Hematopoietic multipotent progenitor cell treated with erythropoietin and hydrocortisone succinate and interleukin-3 and kit ligand, for 4 days (in vitro differentiated cells): ENCODE measurements around the gene TPT1.

Experiments used
- DNase-seq: peaks from one replicate; pipeline ENCODE4 v3.0.0-alpha.2; 2015

The TPT1 gene

DNA sequence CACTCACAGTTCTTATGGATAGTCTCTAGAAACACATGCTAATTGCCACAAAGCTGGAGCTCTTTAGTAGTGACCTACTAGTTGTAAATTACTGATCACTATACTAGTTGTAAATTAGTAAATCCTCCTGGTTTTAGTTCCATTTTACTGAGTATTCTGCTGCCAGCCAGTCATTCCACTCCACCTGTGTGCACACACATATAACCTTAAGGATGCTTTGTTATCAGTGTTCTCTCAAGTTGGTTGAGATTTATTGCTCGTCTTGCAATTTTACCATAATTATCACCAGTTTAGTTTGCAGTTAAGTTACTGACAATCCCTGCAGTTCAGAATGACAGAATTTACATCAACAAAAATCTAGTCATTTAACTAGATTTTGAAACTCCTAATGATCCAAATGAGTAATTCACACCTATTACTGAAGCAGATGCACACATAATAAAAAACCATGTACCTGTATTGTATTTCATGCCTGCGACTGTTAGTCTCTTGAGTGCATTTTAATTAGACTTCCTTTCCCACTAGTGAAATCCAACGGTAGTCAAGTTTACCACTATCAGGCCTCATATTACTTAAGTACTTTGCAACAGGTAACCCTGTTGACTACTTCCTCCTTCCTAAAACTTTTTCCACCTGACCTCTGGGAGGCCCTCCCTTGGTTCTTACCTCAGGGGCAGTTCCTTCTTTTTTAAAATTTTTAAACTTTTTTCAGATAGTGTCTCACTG is 7.6 kb downstream of the TPT1 start:
- DNase-seq: no peak

DNA sequence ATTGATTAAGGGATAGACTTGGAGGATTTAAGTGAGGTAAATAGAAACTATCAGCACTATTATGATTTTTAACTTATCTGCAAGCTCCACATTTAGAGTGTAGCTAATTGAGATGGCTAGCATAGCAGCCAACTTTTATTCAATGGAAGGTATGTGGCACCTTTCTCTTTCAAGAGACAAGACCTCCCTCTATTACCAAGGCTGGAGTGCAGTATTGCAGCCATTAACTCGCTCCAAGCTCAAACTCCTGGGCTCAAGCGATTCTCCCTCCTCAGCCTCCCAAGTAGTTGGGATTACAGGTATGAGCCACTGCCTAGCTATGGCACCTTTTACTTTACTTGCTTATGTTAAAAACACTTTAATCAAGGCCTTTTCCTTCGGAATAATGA is 8.2 kb downstream of the TPT1 start:
- no peak for DNase-seq

GRCh38 chr13:45332036-45332830 is 8.8 kb downstream of the TPT1 start:
- DNase-seq: no peak

DNA sequence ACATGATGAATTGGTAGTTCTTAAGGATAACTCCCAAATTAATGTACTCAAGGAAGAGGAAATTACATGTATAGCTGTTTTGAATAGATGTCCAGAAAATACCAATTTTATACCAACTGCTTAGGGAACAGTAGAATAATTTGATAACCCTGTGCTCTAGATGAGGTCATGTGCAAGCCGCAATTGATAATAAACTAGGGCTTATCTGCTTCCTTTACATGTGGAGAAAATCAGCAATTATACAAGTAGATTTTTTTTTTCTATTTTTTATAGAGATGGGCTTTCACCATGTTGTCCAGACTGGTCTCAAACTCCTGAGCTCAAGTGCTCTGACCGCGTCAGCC is 9.3 kb downstream of the TPT1 start:
- DNase-seq: peak; percentile 60

- no peak for DNase-seq
Measured at GRCh38 chr13:45331123-45331619, 9.8 kb downstream of the TPT1 start.

DNA sequence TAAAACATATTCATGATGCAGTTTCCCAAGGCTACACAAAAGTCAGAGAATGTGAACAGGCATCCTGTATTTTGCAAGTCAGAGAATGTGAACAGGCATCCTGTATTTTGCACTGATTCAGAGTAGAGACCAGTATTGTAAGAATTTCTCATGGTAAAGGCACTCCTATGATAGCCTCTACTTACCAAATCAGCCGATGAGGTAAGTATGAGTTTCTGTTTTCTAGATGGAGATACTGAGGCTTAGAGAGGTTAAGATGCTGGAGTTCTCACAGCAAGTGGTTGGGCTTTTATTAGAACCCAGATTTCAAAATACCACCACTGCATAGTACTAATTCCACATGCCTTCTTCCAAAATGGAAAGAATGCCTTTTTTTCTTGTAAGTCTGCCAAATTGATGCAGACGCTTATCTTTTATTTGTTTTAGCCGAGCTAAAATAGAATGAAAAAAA is 12.3 kb downstream of the TPT1 start:
- no peak for DNase-seq

DNA sequence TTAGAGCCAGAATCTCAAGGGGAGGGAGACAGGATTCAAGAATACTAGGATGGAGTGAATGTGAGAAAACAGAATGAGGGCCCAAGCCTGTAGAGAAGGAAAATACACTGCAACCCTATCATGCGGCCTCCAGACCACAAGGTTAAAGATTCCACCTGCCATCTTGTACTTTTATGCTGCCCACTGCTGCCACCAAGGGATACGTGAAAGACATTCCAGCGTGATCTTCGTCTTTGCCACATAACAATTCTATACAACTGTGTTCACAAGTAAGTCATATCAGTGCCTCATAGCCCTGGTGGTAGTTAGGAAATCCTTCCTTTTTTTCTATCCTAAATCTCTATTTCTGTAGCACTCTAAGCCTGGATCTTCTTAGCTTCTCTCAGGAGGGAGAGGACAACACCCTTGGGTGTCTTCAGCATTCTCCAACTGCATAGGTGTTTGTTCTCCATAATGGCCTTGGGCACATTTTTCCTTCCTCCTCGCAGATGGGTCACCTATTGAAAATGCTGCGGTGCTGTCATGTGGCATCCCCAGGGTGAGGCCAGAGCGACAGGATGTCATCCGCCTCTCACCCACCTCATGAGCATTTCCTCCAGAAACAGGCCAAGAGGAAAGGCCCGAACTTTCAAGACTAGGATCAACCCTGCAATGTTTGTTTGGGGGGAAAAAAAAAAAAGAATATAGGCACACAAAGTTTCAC is 13.6 kb downstream of the TPT1 start:
- DNase-seq: no peak

DNA sequence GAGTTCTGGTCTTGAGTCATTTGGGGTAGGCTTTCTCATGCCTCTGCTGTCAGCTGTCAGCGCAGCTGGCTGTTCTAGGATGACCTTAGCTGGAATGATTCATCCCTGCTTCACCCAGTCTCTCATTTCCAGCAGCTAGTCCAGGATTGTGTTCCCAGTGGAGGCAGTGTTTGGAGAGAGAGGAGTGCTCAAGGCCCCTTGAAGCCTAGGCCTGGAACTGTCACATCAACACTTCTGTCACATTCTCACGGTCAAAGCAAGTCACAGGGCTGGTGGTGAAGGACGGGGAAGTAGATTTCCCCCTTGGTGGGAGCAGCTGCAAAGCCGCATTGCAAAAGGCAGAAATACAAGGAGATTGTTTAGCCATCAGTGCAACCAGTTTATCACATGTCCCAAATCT is 15.2 kb downstream of the TPT1 start:
- peak; percentile 73 for DNase-seq

- DNase-seq: peak; percentile 76
Measured at GRCh38 chr13:45320876-45321629, 19.9 kb downstream of the TPT1 start.

GRCh38 chr13:45316996-45317395 is 24.0 kb downstream of the TPT1 start:
- no peak for DNase-seq

DNA sequence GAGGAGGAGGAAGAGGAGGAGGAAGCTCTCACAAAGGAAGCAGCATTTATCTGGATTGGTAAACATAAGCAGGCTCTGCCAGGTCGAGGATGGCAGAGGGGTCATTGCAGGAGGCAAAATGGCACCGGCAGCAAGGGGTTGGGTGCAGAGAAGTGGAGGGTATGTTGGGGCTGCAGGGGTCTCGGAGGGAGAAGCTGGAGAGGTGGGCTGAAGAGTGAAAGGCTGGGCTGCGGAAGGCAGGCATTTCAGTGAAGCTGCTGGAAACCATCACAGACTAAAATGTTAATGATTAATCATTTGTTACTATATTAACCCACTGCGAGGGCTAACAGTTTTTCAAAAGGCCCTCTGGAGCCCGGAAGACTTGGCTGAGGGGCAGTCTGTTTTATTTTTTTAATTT is 24.6 kb downstream of the TPT1 start:
- no peak for DNase-seq

GRCh38 chr13:45315520-45316167 is 25.3 kb downstream of the TPT1 start:
- DNase-seq: no peak

GRCh38 chr13:45314822-45315221 is 26.2 kb downstream of the TPT1 start:
- DNase-seq: no peak

DNA sequence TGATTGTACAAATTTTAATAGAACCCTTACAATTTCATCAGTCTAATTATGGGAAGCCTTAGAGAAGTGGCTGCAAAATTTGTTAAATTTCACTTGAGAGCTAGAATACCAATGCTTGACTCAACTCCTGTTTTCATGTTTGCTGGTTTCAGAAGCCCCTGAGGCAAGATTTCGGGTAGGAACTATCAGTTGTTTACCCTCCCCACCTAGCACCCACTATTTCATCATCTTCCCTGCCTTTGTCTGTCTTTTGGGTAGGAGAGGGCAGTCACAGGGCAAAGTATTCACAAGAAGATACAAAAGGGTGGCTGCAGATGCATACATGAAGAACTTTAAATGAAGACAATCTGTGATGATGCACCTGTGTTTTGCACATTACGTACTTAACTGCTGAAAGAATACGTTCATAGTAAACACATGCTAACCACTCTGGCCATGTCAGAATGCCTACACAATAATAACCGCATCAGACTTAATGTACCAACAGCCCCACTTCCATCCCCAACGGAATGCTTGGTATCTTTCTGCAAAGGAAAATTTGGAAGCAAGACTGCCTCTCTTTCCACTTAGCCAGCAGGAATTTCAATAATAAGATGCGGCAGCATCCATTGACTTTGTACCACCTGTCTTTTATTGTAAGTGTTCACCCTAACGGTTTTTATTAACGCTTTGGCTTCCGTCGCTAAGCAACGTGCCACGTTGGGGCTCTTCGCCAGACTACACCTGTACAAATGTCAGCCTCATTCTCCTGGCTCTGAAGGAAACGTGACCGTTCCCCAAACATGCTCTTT is 30.4 kb downstream of the TPT1 start:
- DNase-seq: peak; percentile 17

GRCh38 chr13:45306966-45307365 is 34.0 kb downstream of the TPT1 start:
- no peak for DNase-seq

GRCh38 chr13:45305079-45305478 is 35.9 kb downstream of the TPT1 start:
- DNase-seq: no peak

DNA sequence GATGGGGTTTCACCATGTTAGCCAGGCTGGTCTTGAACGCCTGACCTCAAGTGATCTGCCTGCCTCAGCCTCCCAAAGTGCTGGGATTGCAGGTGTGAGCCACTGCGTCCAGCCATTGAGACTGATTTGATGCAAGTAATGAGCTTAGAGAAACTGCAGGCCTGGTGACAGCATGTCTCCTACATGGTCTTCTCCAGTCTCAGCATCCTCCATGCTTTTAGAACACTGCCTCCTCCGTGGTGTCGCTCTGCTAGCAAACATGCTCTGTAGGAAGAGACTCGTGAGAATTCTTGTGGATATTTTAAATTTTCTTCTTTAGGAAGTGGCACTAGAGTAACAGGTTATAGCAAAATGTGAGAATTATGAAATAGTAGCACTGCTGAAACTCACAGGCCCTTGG is 37.1 kb downstream of the TPT1 start:
- no peak for DNase-seq

DNA sequence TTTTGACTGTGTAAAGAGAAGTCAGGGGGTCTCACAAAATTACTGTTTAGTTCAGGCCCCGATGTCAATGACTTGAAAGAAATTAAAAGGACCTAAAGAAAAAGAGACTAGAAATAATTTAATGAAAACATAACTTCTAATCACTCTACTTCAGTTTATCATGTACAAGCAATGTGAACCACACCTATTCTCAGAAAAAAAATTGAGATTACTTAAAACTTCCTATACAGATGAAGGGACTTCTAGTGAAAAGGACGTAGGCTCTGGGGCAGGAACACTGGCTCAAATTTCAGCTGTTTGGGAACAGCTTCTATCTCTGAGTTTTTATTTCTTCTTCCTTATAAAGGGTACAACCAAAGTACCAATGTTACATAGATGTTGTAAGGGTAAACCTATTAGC is 38.0 kb downstream of the TPT1 start:
- DNase-seq: no peak

DNA sequence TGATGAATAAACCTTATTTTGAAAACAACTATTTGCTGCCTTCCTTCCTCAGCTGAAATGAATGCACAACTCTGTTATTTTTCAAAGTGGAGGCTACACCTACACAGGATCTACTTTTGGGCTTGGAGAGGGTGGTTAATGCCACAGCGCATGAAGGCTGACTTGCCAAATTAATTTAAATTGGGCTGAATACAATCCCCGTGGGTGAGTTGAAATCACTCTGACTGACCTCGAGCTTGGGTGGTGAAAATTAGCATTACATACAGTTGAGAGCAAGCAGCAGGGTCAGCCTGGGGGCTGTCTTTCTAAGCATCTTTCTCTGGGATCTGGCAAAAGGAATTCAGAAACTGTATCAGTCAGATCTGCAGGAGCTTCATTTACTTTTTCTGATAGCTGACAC is 38.5 kb downstream of the TPT1 start:
- no peak for DNase-seq

DNA sequence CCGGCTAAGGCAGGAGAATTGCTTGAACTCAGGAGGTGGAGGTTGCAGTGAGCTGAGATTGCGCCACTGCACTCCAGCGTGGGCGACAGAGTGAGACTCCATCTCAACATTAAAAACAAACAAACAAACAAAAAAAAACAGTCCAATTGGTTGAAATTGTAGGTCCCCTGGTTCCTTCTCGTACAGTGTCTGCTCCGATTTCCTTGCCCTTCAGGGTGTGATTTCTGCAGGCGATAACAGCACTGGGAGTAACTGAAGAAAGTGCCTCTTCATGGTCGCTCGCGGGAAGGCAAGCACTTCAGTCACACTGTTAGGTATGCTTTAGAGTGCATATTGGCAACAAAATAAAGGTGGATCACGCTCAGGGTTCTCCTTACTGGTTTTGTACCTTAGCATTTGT is 39.7 kb downstream of the TPT1 start:
- DNase-seq: peak; percentile 37

DNA sequence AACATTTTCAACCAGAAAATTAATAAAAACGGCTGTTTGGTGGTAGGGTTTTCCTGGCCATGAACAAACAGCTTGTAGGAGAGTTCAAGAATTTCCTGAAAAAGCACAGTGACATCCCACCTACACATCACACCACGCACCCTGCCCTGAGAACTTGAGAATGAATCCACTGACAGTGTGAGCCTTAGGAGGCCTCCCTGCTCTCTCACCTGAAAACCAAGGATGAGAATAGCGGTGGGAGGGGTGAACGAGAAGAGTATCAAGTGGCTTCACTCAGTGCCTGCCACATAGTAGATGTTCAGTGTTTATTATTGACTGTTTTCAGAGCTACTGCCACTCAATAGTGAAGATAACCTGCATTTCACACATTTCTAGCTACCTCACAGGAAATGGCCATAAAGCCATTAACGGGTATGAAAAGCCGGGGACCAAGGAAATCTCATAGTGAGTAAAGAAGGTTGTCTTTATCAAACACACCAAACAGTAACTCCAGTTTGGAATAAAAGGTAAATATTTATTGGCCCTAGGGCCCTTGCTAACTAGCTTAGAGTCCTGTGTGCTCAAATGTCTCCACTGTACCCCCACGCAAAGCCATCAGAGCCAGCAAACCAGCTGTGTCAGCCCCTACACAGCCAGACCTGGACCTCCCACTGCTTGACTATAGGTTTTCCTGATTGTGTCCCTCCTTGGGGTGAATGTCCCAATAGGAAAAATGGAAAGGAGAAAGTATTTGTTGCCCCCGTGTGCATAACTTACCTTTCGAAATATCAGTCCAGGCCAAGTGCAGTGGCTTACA is 40.6 kb downstream of the TPT1 start:
- no peak for DNase-seq
